ENCODE data around the gene KCTD12.

DNA sequence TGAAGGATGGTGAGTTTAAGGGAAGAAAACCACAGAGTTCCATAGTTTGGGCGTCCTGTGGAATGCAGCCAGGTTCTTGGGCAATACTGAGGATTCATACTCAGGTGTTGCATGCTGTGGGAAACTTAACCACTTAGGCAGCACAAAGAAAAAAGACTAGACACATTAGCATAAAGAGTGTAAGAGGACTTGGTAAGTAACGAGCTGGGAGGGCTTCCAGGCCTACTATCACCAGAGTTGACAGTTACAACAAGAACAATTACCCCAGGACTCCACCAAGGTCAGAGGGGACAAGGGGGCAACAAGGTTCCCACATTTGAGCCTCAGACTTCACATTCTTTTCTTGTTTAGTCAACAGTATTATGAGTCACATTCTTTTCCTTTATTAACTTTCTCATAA is 33.2 kb downstream of the KCTD12 start:
- TF ChIP-seq CTCF (IDR thresholded peaks at IDR 0.05; ENCODE audit: low read depth, low read length) (no peak), EZH2phosphoT487 (IDR thresholded peaks at IDR 0.05; ENCODE audit: low read depth) (no peak)
